CD4-positive, alpha-beta memory T cell (primary cell): ENCODE data around the gene PPIL1. TPM values are rescaled to one million over a fixed set of nuclear protein-coding genes. Genes with fewer than 3 reads are reported as not detected.

Experiments
- CTCF ChIA-PET: fragments of 350-600 bp; sonication (Branson Sonifier 250); formaldehyde crosslinking; loops from one replicate; lab custom pipeline; 2021; ENCODE audit warnings: inconsistent platforms; ENCODE audit not compliant: partially characterized antibody; lab: Charles Lee
- POLR2A ChIA-PET: fragments of 350-600 bp; sonication (Branson Sonifier 250); formaldehyde crosslinking; loops from one replicate; lab custom pipeline; 2021; ENCODE audit not compliant: partially characterized antibody; lab: Charles Lee
- DNase-seq, 5 donors: peaks; one replicate each; pipeline versions ENCODE4 v3.0.0 to v3.0.0-alpha.2; 2020 to 2022; ENCODE audit warnings: mixed read lengths in 1 of 5
- H3K27ac ChIP-seq: one replicate; pipeline ENCODE4 v1.7.0; 2013; ENCODE audit warnings: low read depth, low read length
- H3K27me3 ChIP-seq: 2 replicates; pipeline ENCODE4 v1.7.0; 2013; ENCODE audit warnings: mild to moderate bottlenecking, low read length, moderate library complexity; ENCODE audit not compliant: insufficient read depth
- H3K36me3 ChIP-seq: 2 replicates; pipeline ENCODE4 v1.7.0; 2013; ENCODE audit warnings: mild to moderate bottlenecking, low read length, moderate library complexity; ENCODE audit not compliant: insufficient read depth
- H3K4me1 ChIP-seq: 2 replicates; pipeline ENCODE4 v1.7.0; 2013; ENCODE audit warnings: mild to moderate bottlenecking, low read length, moderate library complexity; ENCODE audit not compliant: insufficient read depth
- H3K4me3 ChIP-seq, 2 donors: one replicate each; pipeline ENCODE4 v1.7.0; 2013; ENCODE audit warnings: low read length in 2 of 2, mild to moderate bottlenecking in 1 of 2
- H3K9me3 ChIP-seq, 2 donors: one replicate each; pipeline ENCODE4 v1.7.0; 2013; ENCODE audit warnings: low read length in 2 of 2, control low read depth in 1 of 2; ENCODE audit not compliant: control insufficient read depth in 1 of 2
- H3K27ac Mint-ChIP-seq, 7 donors: one replicate each; pipeline ENCODE4 v1.8.0; 2020 to 2021; ENCODE audit warnings: mixed read lengths in 7 of 7, mild to moderate bottlenecking in 6 of 7, inconsistent platforms in 3 of 7, moderate library complexity in 3 of 7
- H3K27me3 Mint-ChIP-seq, 2 donors: one replicate each; pipeline ENCODE4 v1.8.0; 2020 to 2021; ENCODE audit warnings: mixed read lengths in 2 of 2
- H3K36me3 Mint-ChIP-seq, 2 donors: one replicate each; pipeline ENCODE4 v1.8.0; 2020 to 2021; ENCODE audit warnings: mixed read lengths in 2 of 2, inconsistent platforms in 1 of 2, mild to moderate bottlenecking in 1 of 2
- H3K4me1 Mint-ChIP-seq, 4 donors: one replicate each; pipeline ENCODE4 v1.8.0; 2020 to 2021; ENCODE audit warnings: mixed read lengths in 4 of 4, mild to moderate bottlenecking in 1 of 4
- H3K4me3 Mint-ChIP-seq, 8 donors: one replicate each; pipeline ENCODE4 v1.8.0; 2020 to 2021; ENCODE audit warnings: mixed read lengths in 8 of 8, mild to moderate bottlenecking in 7 of 8, moderate library complexity in 6 of 8, inconsistent platforms in 3 of 8
- H3K9me3 Mint-ChIP-seq, 8 donors: one replicate each; pipeline ENCODE4 v1.8.0; 2020 to 2021; ENCODE audit warnings: mixed read lengths in 8 of 8, mild to moderate bottlenecking in 5 of 8, inconsistent platforms in 3 of 8, moderate library complexity in 1 of 8
- intact Hi-C: fragments of 100-400 bp; cut with micrococcal nuclease; formaldehyde crosslinking; loops from one replicate; pipeline ENCODE4 v1.15.1; 2023
- polyA plus RNA-seq, 2 donors: library from polyadenylated mRNA; unstranded; fragments of 300-500 nt; fragmentation: Illumina TruSeq; gene quantifications; one replicate each; pipeline ENCODE4 v1.2.3, GENCODE V29; 2021
- total RNA-seq, 2 experiments: library from RNA; stranded (reverse); gene quantifications; one replicate each; pipeline ENCODE4 v1.2.3, GENCODE V29; 2021

PPIL1 gene
- total and polyA plus RNA-seq, 4 experiments from 2014 or later = 8.4 to 19.7 (median 13.9) TPM

- peaks cover 43 to 49% of the 10 kb centered on the region in 2 donors for H3K36me3 Mint-ChIP-seq
- H3K27ac Mint-ChIP-seq = peak overlapping the region in 6 of 7 donors; percentile 10 to 86 (median 55)
- H3K4me1 Mint-ChIP-seq = peaks cover 20 to 35% (median 25%) of the 10 kb centered on the region in 4 donors
- intact Hi-C loops = no loop called here
- CTCF ChIA-PET = interaction anchor here (2.2 kb wide), 1 partner anchor 110 kb away, joined by 4 read pairs; no protein-coding TSS in a partner anchor
- H3K27ac ChIP-seq = no peak overlapping the region
- DNase-seq = no peak
- H3K4me3 ChIP-seq = no peak overlapping the region
- no peak overlapping the region for H3K4me3 Mint-ChIP-seq
- H3K36me3 ChIP-seq = peaks cover 28% of the 10 kb centered on the region
- no peaks in the 10 kb centered on the region for H3K9me3 Mint-ChIP-seq
- no peaks in the 10 kb centered on the region for H3K9me3 ChIP-seq
- H3K27me3 ChIP-seq = no peaks in the 10 kb centered on the region
- H3K4me1 ChIP-seq = peaks cover 14% of the 10 kb centered on the region
- no peaks in the 10 kb centered on the region for H3K27me3 Mint-ChIP-seq
- POLR2A ChIA-PET = no interaction called here
These were observed 33.2 kb upstream of the PPIL1 start for GRCh38 chr6:36907781-36908180.

GRCh38 chr6:36906539-36907325, 32.1 kb upstream of the PPIL1 start:
- Mint-ChIP-seq H3K36me3 (peaks cover 51 to 53% of the 10 kb centered on the region in 2 donors), H3K27me3 (no peaks in the 10 kb centered on the region), H3K4me3 (no peak overlapping the region), H3K9me3 (no peaks in the 10 kb centered on the region), H3K27ac (peak overlapping the region in 6 of 7 donors; percentile 22 to 91 (median 42)), H3K4me1 (peaks cover 13 to 24% (median 16%) of the 10 kb centered on the region in 4 donors)
- H3K9me3 ChIP-seq = no peaks in the 10 kb centered on the region
- no peak for DNase-seq
- CTCF ChIA-PET = interaction anchor here (1.3 to 2.2 kb wide), 2 partner anchors 10 to 111 kb away, joined by 3 to 4 read pairs; no protein-coding TSS in a partner anchor
- peaks cover 4% of the 10 kb centered on the region for H3K4me1 ChIP-seq
- H3K4me3 ChIP-seq = no peak overlapping the region
- no peak overlapping the region for H3K27ac ChIP-seq
- POLR2A ChIA-PET = no interaction called here
- intact Hi-C loops = no loop called here
- H3K27me3 ChIP-seq = no peaks in the 10 kb centered on the region
- peaks cover 38% of the 10 kb centered on the region for H3K36me3 ChIP-seq

- no peaks in the 10 kb centered on the region for H3K27me3 ChIP-seq
- no peak overlapping the region for H3K4me3 ChIP-seq
- POLR2A ChIA-PET = interaction anchor here (1.3 kb wide), 1 partner anchor 9 kb away, joined by 3 read pairs; no protein-coding TSS in a partner anchor
- Mint-ChIP-seq H3K4me3 (no peak overlapping the region), H3K9me3 (no peaks in the 10 kb centered on the region), H3K27me3 (no peaks in the 10 kb centered on the region), H3K36me3 (peaks cover 53 to 57% of the 10 kb centered on the region in 2 donors), H3K27ac (peak overlapping the region in 1 of 7 donors; percentile 85), H3K4me1 (peaks cover 9 to 21% (median 12%) of the 10 kb centered on the region in 4 donors)
- H3K36me3 ChIP-seq = peaks cover 38% of the 10 kb centered on the region
- H3K4me1 ChIP-seq = no peaks in the 10 kb centered on the region
- no peak overlapping the region for H3K27ac ChIP-seq
- CTCF ChIA-PET = interaction anchor here (0.9 to 1.9 kb wide), 4 partner anchors 9 to 113 kb away, joined by 3 to 6 read pairs (median 3); no protein-coding TSS in a partner anchor
- intact Hi-C loops = no loop called here
- no peak for DNase-seq
- H3K9me3 ChIP-seq = no peaks in the 10 kb centered on the region
These were observed 30.3 kb upstream of the PPIL1 start for GRCh38 chr6:36904851-36905393.

- H3K9me3 ChIP-seq = no peaks in the 10 kb centered on the region
- no peaks in the 10 kb centered on the region for H3K9me3 Mint-ChIP-seq
- intact Hi-C loops = no loop called here
- H3K27me3 Mint-ChIP-seq = no peaks in the 10 kb centered on the region
- no peak overlapping the region for H3K27ac ChIP-seq
- H3K4me3 Mint-ChIP-seq = no peak overlapping the region
- H3K36me3 ChIP-seq = peaks cover 41% of the 10 kb centered on the region
- H3K4me3 ChIP-seq = no peak overlapping the region
- no peaks in the 10 kb centered on the region for H3K4me1 ChIP-seq
- H3K27ac Mint-ChIP-seq = no peak overlapping the region
- peaks cover 57 to 60% of the 10 kb centered on the region in 2 donors for H3K36me3 Mint-ChIP-seq
- DNase-seq = no peak
- H3K27me3 ChIP-seq = no peaks in the 10 kb centered on the region
- H3K4me1 Mint-ChIP-seq = peaks cover 9 to 25% (median 12%) of the 10 kb centered on the region in 4 donors
- POLR2A ChIA-PET = interaction anchor here (1.0 to 1.3 kb wide), 2 partner anchors 9 to 29 kb away, joined by 3 read pairs; partner anchors contain the start of gene PPIL1
- CTCF ChIA-PET = interaction anchor here (1.3 to 1.9 kb wide), 4 partner anchors 13 to 114 kb away, joined by 3 to 6 read pairs (median 4); no protein-coding TSS in a partner anchor
These were observed 29.5 kb upstream of the PPIL1 start for GRCh38 chr6:36904114-36904513.

- Mint-ChIP-seq H3K9me3 (no peaks in the 10 kb centered on the region), H3K27ac (peak overlapping the region in 2 of 7 donors; percentile 42 to 47), H3K4me1 (peaks cover 4 to 20% (median 15%) of the 10 kb centered on the region in 4 donors), H3K36me3 (peaks cover 33 to 55% of the 10 kb centered on the region in 2 donors), H3K4me3 (no peak overlapping the region), H3K27me3 (no peaks in the 10 kb centered on the region)
- intact Hi-C loops = no loop called here
- Histone ChIP-seq H3K27ac (no peak overlapping the region), H3K36me3 (peaks cover 20% of the 10 kb centered on the region), H3K27me3 (no peaks in the 10 kb centered on the region), H3K9me3 (no peaks in the 10 kb centered on the region), H3K4me3 (no peak overlapping the region), H3K4me1 (no peaks in the 10 kb centered on the region)
- CTCF ChIA-PET = interaction anchor here (1.1 to 2.3 kb wide), 4 partner anchors 8 to 120 kb away, joined by 3 to 12 read pairs (median 5); partner anchors contain the start of gene C6orf89
- peak; percentile 13 to 45 (median 32) for DNase-seq
- POLR2A ChIA-PET = no interaction called here
These were observed 23.0 kb upstream of the PPIL1 start for GRCh38 chr6:36897609-36898008.

- Mint-ChIP-seq H3K4me3 (no peak overlapping the region), H3K4me1 (peaks cover 13 to 28% (median 21%) of the 10 kb centered on the region in 4 donors), H3K27me3 (no peaks in the 10 kb centered on the region), H3K36me3 (peaks cover 23 to 45% of the 10 kb centered on the region in 2 donors), H3K9me3 (no peaks in the 10 kb centered on the region), H3K27ac (peak overlapping the region in 5 of 7 donors; percentile 29 to 82 (median 66))
- no peaks in the 10 kb centered on the region for H3K27me3 ChIP-seq
- POLR2A ChIA-PET = interaction anchor here (0.9 kb wide), 1 partner anchor 92 kb away, joined by 3 read pairs; the partner anchor contains the start of gene MTCH1
- peaks cover 8% of the 10 kb centered on the region for H3K4me1 ChIP-seq
- intact Hi-C loops = no loop called here
- H3K27ac ChIP-seq = no peak overlapping the region
- no peak for DNase-seq
- H3K4me3 ChIP-seq = no peak overlapping the region
- H3K36me3 ChIP-seq = peaks cover 14% of the 10 kb centered on the region
- H3K9me3 ChIP-seq = no peaks in the 10 kb centered on the region
- CTCF ChIA-PET = interaction anchor here (1.3 to 1.7 kb wide), 2 partner anchors 9 to 316 kb away, joined by 3 to 5 read pairs; partner anchors contain the start of gene C6orf89
These were observed 19.7 kb upstream of the PPIL1 start for GRCh38 chr6:36893976-36894932.
